Keratinocyte (primary cell): Measurements from ENCODE around the gene NRDC. TPM values are rescaled to one million over a fixed set of nuclear protein-coding genes. Genes with fewer than 3 reads are reported as not detected.

Experiments used
- DNase-seq: peaks from one replicate; pipeline ENCODE4 v3.0.0-alpha.2; 2011; ENCODE audit warnings: low read depth, missing footprints, low spot score
- FAIRE-seq: peaks from 2 replicates; lab custom pipeline; 2011; peaks lifted over from hg19 to GRCh38; lab: Jason Lieb, UNC
- H2AFZ ChIP-seq: 2 replicates; pipeline ENCODE4 v1.6.0; 2012; ENCODE audit warnings: low read length, control low read depth, inconsistent platforms; ENCODE audit not compliant: control insufficient read depth
- H3K27ac ChIP-seq: 2 replicates; pipeline ENCODE4 v1.5.1; 2011; ENCODE audit warnings: low read length; ENCODE audit not compliant: control insufficient read depth, insufficient read depth
- H3K27me3 ChIP-seq: 3 replicates; pipeline ENCODE4 v1.6.0; 2011; ENCODE audit warnings: low read length; ENCODE audit not compliant: control insufficient read depth, insufficient read depth; ENCODE audit errors: extremely low read depth
- H3K36me3 ChIP-seq, 2 experiments: 2 replicates in 1 of 2; 3 replicates in 1 of 2; pipeline ENCODE4 v1.5.1; 2011; ENCODE audit warnings: low read length in 2 of 2, mild to moderate bottlenecking in 1 of 2; ENCODE audit not compliant: control insufficient read depth in 2 of 2, insufficient read depth in 2 of 2; ENCODE audit errors: extremely low read depth in 1 of 2
- H3K4me1 ChIP-seq: 3 replicates; pipeline ENCODE4 v1.5.1; 2011; ENCODE audit warnings: low read length; ENCODE audit not compliant: control insufficient read depth, insufficient read depth; ENCODE audit errors: extremely low read depth
- H3K4me2 ChIP-seq: 3 replicates; pipeline ENCODE4 v1.6.0; 2011; ENCODE audit warnings: low read depth, low read length; ENCODE audit not compliant: control insufficient read depth, insufficient read depth; ENCODE audit errors: extremely low read depth
- H3K4me3 ChIP-seq, 3 experiments: fragments of 200-600 bp in 1 of 3; sonication (generic) in 1 of 3; 2 replicates in 2 of 3; 3 replicates in 1 of 3; pipeline ENCODE4 v1.5.1; 2011 to 2016; ENCODE audit warnings: low read length in 3 of 3, mild to moderate bottlenecking in 3 of 3, control low read depth in 2 of 3, inconsistent platforms in 1 of 3, low read depth in 1 of 3, mixed read lengths in 1 of 3, mixed run types in 1 of 3, moderate library complexity in 1 of 3; ENCODE audit not compliant: control insufficient read depth in 2 of 3, insufficient read depth in 2 of 3; ENCODE audit errors: extremely low read depth in 1 of 3
- H3K79me2 ChIP-seq: 2 replicates; pipeline ENCODE4 v1.6.0; 2012; ENCODE audit warnings: low read length; ENCODE audit not compliant: control insufficient read depth, insufficient read depth
- H3K9ac ChIP-seq: 3 replicates; pipeline ENCODE4 v1.6.0; 2011; ENCODE audit warnings: low read length; ENCODE audit not compliant: control insufficient read depth, insufficient read depth; ENCODE audit errors: extremely low read depth
- H3K9me1 ChIP-seq: 3 replicates; pipeline ENCODE4 v1.6.0; 2011; ENCODE audit warnings: low read length; ENCODE audit not compliant: control insufficient read depth, insufficient read depth; ENCODE audit errors: extremely low read depth
- H3K9me3 ChIP-seq: 2 replicates; pipeline ENCODE4 v1.5.1; 2012; ENCODE audit warnings: low read depth, low read length; ENCODE audit not compliant: control insufficient read depth
- H4K20me1 ChIP-seq: 3 replicates; pipeline ENCODE4 v1.6.0; 2011; ENCODE audit warnings: low read length; ENCODE audit not compliant: control insufficient read depth, insufficient read depth; ENCODE audit errors: extremely low read depth
- EZH2 ChIP-seq: IDR thresholded peaks from one replicate; pipeline ENCODE4 v1.6.1; 2012; ENCODE audit warnings: inconsistent platforms, mild to moderate bottlenecking, low read length, moderate library complexity
- dilution Hi-C: fragments of 300-500 bp; cut with MboI; formaldehyde crosslinking; loops from one replicate; pipeline ENCODE4 v1.7.0; 2020; ENCODE audit warnings: low sequenced_read_pairs; ENCODE audit not compliant: extremely low pct_ligation_motif_present
- polyA plus RNA-seq, 5 experiments: library from polyadenylated mRNA; depleted of rRNA in 3 of 5; stranded (reverse) in 3 of 5; stranded (forward) in 1 of 5; unstranded in 1 of 5; fragments of >200 nt; gene quantifications; 1 replicate in 1 of 5; 2 replicates in 3 of 5; 3 replicates in 1 of 5; pipeline versions ENCODE4 v1.2.1 to v1.2.3, GENCODE V29; 2011 to 2012; ENCODE audit warnings: missing spikeins in 2 of 5, low read depth in 1 of 5, low replicate concordance in 1 of 5
- TF ChIP-seq, protein P1 (sequence below), 3 experiments: IDR thresholded peaks in 1 of 3; conservative IDR thresholded peaks in 1 of 3; optimal IDR thresholded peaks in 1 of 3; 2 replicates in 2 of 3; 3 replicates in 1 of 3; pipeline versions ENCODE3 to v1.5.1; 2011; ENCODE audit warnings: low read length in 3 of 3, mild to moderate bottlenecking in 3 of 3, moderate library complexity in 2 of 3, control low read depth in 1 of 3, inconsistent platforms in 1 of 3; ENCODE audit not compliant: insufficient read depth in 2 of 3; ENCODE audit errors: extremely low read depth in 1 of 3

Gene NRDC
- polyA plus RNA-seq, 1 donor (not counting 4 experiments of a cell fraction or from before 2014, with no cell fraction given), result 183 TPM

- dilution Hi-C loops, result no loop called here
- FAIRE-seq (no peak), DNase-seq (no peak)
- no peaks in the 10 kb centered on the region for H4K20me1 ChIP-seq
- H3K4me2 ChIP-seq, result no peak overlapping the region
- H3K79me2 ChIP-seq, result peaks cover 30% of the 10 kb centered on the region
- no peak overlapping the region for H3K27ac ChIP-seq
- H3K9me1 ChIP-seq, result no peaks in the 10 kb centered on the region
- no peaks in the 10 kb centered on the region for H3K4me1 ChIP-seq
- H3K9ac ChIP-seq, result no peak overlapping the region
- H3K4me3 ChIP-seq, result no peak overlapping the region
- H3K27me3 ChIP-seq, result no peaks in the 10 kb centered on the region
- TF ChIP-seq, protein P1, sequence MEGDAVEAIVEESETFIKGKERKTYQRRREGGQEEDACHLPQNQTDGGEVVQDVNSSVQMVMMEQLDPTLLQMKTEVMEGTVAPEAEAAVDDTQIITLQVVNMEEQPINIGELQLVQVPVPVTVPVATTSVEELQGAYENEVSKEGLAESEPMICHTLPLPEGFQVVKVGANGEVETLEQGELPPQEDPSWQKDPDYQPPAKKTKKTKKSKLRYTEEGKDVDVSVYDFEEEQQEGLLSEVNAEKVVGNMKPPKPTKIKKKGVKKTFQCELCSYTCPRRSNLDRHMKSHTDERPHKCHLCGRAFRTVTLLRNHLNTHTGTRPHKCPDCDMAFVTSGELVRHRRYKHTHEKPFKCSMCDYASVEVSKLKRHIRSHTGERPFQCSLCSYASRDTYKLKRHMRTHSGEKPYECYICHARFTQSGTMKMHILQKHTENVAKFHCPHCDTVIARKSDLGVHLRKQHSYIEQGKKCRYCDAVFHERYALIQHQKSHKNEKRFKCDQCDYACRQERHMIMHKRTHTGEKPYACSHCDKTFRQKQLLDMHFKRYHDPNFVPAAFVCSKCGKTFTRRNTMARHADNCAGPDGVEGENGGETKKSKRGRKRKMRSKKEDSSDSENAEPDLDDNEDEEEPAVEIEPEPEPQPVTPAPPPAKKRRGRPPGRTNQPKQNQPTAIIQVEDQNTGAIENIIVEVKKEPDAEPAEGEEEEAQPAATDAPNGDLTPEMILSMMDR (optimal IDR thresholded peaks at IDR 0.05 in 1 of 3, IDR thresholded peaks at IDR 0.05 in 1 of 3, conservative IDR thresholded peaks at IDR 0.05 in 1 of 3; ENCODE audit: extremely low read depth in 1 of 3, insufficient read depth in 2 of 3, low read length in 3 of 3), result no peak
- TF ChIP-seq EZH2, result no peak
- peaks cover 5 to 10% of the 10 kb centered on the region in 2 experiments for H3K36me3 ChIP-seq
- H2AFZ ChIP-seq, result no peak overlapping the region
- H3K9me3 ChIP-seq, result no peaks in the 10 kb centered on the region
These were observed 37.6 kb downstream of the NRDC start for GRCh38 chr1:51840743-51841461.

DNA sequence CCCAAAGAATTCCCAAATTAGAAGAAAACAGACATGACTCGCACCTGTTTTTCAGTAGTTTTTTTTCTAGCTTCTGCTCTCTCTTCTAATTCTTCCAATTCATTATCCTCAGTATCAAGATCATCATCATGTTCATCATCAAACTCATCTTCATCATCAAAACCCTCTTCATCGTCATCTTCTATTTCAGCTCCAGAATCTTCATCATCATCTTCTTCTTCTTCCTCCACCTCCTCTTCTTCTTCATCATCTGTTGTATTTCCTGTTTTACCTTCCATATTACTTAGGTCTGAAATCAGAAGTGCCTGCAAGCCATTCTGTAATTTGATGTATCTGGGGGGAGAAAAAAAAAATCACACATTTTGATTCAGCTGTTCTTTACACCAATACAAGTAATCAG is 38.3 kb downstream of the NRDC start:
- Histone ChIP-seq H3K9me1 (no peaks in the 10 kb centered on the region), H3K36me3 (peaks cover 5 to 10% of the 10 kb centered on the region in 2 experiments), H3K4me3 (no peak overlapping the region), H3K27me3 (no peaks in the 10 kb centered on the region), H3K9ac (no peak overlapping the region), H3K9me3 (no peaks in the 10 kb centered on the region), H2AFZ (no peak overlapping the region), H3K79me2 (peaks cover 27% of the 10 kb centered on the region), H3K4me1 (no peaks in the 10 kb centered on the region), H3K27ac (no peak overlapping the region), H3K4me2 (no peak overlapping the region), H4K20me1 (no peaks in the 10 kb centered on the region)
- no peak for DNase-seq
- TF ChIP-seq EZH2, result no peak
- TF ChIP-seq, protein P1 (optimal IDR thresholded peaks at IDR 0.05 in 1 of 3, IDR thresholded peaks at IDR 0.05 in 1 of 3, conservative IDR thresholded peaks at IDR 0.05 in 1 of 3; ENCODE audit: extremely low read depth in 1 of 3, insufficient read depth in 2 of 3, low read length in 3 of 3), result no peak
- dilution Hi-C loops, result no loop called here
- no peak for FAIRE-seq
